ENCODE results near the gene ART4. TPM values are rescaled to one million over a fixed set of nuclear protein-coding genes. Genes with fewer than 3 reads are reported as not detected.

The ART4 gene
- total RNA-seq, 1 donor from 2014 or later = 0.37 TPM

DNA sequence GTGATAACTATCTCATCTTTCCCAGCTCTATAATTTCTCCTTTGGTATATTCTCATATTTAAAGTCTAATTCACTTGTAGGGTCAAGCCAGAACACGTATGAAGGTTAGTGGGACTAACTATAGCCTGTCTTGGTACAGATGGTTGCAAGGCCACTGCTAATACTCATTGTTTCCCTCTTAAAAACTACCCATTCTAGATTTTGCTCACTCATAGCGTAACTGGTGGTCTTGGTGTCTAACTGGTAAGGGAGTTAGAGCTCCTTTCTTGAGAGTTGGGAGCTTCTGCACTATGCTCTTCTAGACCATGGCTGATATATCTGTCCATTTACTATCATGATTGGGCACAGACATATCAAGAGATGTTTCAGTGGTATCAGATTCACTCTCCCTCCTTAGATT, 33.5 kb upstream of the ART4 start:
- Mint-ChIP-seq H3K36me3 (ENCODE audit: low read depth) (peaks cover 3% of the 10 kb centered on the region), H3K4me1 (ENCODE audit: low read depth) (peaks cover 8% of the 10 kb centered on the region), H3K9me3 (ENCODE audit: low read depth) (no peaks in the 10 kb centered on the region), H3K27me3 (ENCODE audit: low read depth) (no peaks in the 10 kb centered on the region), H3K27ac (ENCODE audit: unreplicated experiment) (no peak overlapping the region), H3K4me3 (ENCODE audit: unreplicated experiment) (no peak overlapping the region)
- TF ChIP-seq, protein P1, sequence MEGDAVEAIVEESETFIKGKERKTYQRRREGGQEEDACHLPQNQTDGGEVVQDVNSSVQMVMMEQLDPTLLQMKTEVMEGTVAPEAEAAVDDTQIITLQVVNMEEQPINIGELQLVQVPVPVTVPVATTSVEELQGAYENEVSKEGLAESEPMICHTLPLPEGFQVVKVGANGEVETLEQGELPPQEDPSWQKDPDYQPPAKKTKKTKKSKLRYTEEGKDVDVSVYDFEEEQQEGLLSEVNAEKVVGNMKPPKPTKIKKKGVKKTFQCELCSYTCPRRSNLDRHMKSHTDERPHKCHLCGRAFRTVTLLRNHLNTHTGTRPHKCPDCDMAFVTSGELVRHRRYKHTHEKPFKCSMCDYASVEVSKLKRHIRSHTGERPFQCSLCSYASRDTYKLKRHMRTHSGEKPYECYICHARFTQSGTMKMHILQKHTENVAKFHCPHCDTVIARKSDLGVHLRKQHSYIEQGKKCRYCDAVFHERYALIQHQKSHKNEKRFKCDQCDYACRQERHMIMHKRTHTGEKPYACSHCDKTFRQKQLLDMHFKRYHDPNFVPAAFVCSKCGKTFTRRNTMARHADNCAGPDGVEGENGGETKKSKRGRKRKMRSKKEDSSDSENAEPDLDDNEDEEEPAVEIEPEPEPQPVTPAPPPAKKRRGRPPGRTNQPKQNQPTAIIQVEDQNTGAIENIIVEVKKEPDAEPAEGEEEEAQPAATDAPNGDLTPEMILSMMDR (IDR thresholded peaks at IDR 0.05) = no peak
- no peak for DNase-seq (ENCODE audit: low spot score)

DNA sequence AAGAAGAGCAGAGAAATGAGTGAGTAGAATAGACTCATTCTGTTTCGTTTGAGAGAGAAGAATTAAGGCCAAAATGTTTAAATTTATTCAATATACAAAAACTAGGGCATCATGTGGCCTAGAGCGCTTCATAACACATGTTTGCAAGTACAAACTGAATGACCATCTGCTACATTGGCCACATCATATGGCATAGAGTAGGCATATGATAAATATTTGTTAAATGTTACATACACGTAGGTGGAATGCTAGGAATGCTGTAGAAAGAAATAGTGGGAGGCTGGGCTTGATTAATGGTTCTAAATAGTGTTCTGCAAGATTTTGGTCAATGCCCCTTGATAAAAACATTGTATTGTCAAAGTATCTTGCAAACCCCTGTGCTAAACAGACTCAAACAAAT, 31.6 kb upstream of the ART4 start:
- DNase-seq (ENCODE audit: low spot score) = no peak
- TF ChIP-seq, protein P1 (IDR thresholded peaks at IDR 0.05) = no peak
- Mint-ChIP-seq H3K27ac (ENCODE audit: unreplicated experiment) (no peak overlapping the region), H3K27me3 (ENCODE audit: low read depth) (no peaks in the 10 kb centered on the region), H3K4me3 (ENCODE audit: unreplicated experiment) (no peak overlapping the region), H3K4me1 (ENCODE audit: low read depth) (peaks cover 8% of the 10 kb centered on the region), H3K36me3 (ENCODE audit: low read depth) (peaks cover 3% of the 10 kb centered on the region), H3K9me3 (ENCODE audit: low read depth) (no peaks in the 10 kb centered on the region)

DNA sequence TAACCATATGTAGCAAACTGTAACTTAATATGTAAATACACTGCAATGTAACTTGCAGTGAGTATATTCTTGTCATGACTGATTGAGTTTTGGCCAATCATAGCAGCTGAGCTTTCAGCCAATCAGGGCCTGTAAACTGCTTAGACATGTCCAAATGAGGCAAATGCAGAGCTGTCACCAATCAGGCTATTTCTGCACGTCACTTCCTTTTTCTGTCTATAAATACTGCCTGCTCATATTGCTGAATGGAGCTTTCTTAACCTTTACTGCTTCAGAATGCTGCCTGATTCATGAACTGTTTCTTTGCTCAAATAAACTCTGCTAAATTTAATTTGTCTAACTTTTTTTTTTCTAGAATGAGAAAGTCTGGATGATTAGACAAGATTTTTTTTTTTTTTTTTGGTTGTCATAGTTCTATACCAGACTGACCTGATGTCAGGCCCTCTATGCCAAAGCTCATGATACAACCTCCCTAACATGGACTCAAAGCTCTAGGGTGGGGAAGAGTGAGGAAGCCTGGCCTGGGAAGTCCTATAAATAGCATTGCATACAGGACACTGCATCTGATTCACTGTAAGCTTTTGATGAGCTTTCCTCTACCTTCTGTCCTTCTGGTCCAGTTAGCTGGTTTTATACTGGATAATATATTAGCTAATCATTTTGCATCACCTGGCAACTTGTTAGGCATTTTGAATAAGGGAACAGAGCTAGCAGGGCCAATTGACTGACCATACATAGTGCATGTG, 30.3 kb upstream of the ART4 start:
- Mint-ChIP-seq H3K4me1 (ENCODE audit: low read depth) (peaks cover 8% of the 10 kb centered on the region), H3K27me3 (ENCODE audit: low read depth) (no peaks in the 10 kb centered on the region), H3K4me3 (ENCODE audit: unreplicated experiment) (no peak overlapping the region), H3K36me3 (ENCODE audit: low read depth) (no peaks in the 10 kb centered on the region), H3K27ac (ENCODE audit: unreplicated experiment) (no peak overlapping the region), H3K9me3 (ENCODE audit: low read depth) (no peaks in the 10 kb centered on the region)
- no peak for DNase-seq (ENCODE audit: low spot score)
- TF ChIP-seq, protein P1 (IDR thresholded peaks at IDR 0.05) = no peak

DNA sequence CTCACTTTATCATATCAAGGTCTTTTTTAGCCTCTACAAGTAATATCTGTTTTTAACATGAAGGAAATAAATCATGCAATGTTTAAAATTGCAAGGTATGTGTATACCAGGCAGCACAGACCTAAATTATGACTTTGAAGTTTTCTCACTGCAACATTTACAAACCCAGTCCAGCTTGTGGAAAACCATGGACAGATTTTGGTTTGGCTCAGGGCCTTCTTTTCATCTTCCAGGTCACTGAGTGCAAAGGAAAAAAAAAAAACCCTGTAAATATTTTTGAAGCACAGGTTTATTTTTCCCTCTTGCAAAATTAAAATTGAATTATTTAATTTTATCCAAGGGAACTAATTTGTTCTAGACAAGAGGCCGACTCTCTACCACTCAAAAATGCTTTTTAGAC, 28.6 kb upstream of the ART4 start:
- H3K9me3 Mint-ChIP-seq (ENCODE audit: low read depth) = peaks cover 10% of the 10 kb centered on the region
- H3K4me1 Mint-ChIP-seq (ENCODE audit: low read depth) = peaks cover 8% of the 10 kb centered on the region
- TF ChIP-seq, protein P1 (IDR thresholded peaks at IDR 0.05) = no peak
- H3K4me3 Mint-ChIP-seq (ENCODE audit: unreplicated experiment) = no peak overlapping the region
- no peak overlapping the region for H3K27ac Mint-ChIP-seq (ENCODE audit: unreplicated experiment)
- DNase-seq (ENCODE audit: low spot score) = no peak
- no peaks in the 10 kb centered on the region for H3K36me3 Mint-ChIP-seq (ENCODE audit: low read depth)
- H3K27me3 Mint-ChIP-seq (ENCODE audit: low read depth) = no peaks in the 10 kb centered on the region

DNA sequence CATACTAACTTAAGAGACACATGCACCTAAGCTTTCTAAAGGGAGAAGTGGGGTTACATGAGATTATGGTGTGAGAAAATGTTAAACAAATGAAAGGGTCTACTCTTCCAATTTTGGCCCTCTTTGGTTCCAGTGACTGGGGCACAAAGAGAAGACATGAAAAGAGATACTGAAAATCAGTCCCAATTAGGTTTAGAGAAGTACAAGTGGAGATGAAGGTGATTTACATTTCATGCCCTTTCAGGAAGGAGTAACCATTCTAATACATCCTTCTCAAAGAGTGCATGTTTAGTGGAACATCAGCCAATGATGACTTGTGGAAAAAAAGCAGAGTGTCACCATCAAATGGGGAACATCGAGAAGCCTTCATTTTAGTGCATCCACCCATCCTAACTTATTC, 27.9 kb upstream of the ART4 start:
- H3K4me3 Mint-ChIP-seq (ENCODE audit: unreplicated experiment) = no peak overlapping the region
- no peak overlapping the region for H3K27ac Mint-ChIP-seq (ENCODE audit: unreplicated experiment)
- no peak for DNase-seq (ENCODE audit: low spot score)

More for the DNA sequence above, 27.9 kb upstream of the ART4 start:
- TF ChIP-seq, protein P1 (IDR thresholded peaks at IDR 0.05) = no peak
- Mint-ChIP-seq H3K27me3 (ENCODE audit: low read depth) (no peaks in the 10 kb centered on the region), H3K9me3 (ENCODE audit: low read depth) (peaks cover 11% of the 10 kb centered on the region), H3K4me1 (ENCODE audit: low read depth) (peaks cover 8% of the 10 kb centered on the region), H3K36me3 (ENCODE audit: low read depth) (no peaks in the 10 kb centered on the region)

Measured in chondrocyte (in vitro differentiated cells).